ENCODE data around the gene IGSF5.
"Not testable (repeated sequence)": the region's sequence is repeated elsewhere in the genome, so short reads cannot be mapped to it uniquely, and the experiment has no call there.

The IGSF5 gene

DNA sequence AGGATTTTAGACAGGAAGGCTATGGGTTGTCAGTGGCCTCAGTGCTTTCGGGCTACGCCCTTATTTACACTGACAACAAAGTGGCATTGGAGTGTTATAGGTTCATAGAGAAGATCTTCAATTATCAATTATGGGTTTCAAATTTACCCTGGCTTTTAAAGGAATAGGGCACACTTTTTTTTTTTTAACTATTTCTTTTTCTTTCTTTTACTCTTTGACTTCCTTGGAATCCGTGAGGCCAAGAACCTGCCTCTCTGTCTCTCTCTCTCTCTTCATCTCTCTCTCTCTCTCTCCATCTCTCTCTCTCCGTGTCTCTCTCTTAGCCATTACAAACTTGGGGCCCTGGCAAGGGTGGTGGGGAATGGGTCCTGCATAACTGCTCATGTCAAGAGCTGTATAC, at the start of gene IGSF5:
Gene IGSF5, plus strand, starts transcription at position 301 of the 400 bp plus-strand sequence. CDS start 327 bp downstream, outside the sequence.
- not testable (repeated sequence) for H3K27me3 ChIP-seq (ENCODE audit: insufficient read depth, poor library complexity, severe bottlenecking); ATAC-seq (ENCODE audit: low read depth); H3K36me3 ChIP-seq (ENCODE audit: low read depth); H3K27ac ChIP-seq (ENCODE audit: poor library complexity, severe bottlenecking); H3K4me1 ChIP-seq (ENCODE audit: insufficient read depth, poor library complexity, severe bottlenecking); DNase-seq (ENCODE audit: low spot score); H3K4me3 ChIP-seq (ENCODE audit: severe bottlenecking); H3K9me3 ChIP-seq (ENCODE audit: severe bottlenecking)

DNA sequence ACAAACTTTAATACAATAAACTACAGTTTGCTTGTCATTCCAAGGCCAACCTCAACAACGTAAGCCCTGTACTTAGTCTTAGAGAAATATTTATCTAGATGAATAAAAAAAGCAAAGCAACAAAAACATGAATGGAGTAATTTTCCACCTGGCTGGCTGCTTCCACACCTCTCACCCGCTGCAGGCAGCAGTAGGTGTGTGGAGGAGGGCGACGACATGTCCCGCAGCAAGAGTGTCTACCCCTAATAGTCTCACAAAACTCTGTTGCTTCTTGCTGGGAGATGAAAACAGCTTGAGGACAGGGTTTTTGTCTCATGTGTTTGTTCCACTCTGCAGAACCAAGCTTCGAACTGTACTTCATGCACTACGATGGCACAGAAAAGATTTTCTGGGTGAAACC, 48.8 kb upstream of the IGSF5 start:
- DNase-seq (ENCODE audit: low spot score) (no peak), ATAC-seq (ENCODE audit: low read depth) (no peak)
- no peaks in the 10 kb centered on the region for H3K4me1 ChIP-seq (ENCODE audit: insufficient read depth, poor library complexity, severe bottlenecking)
- H3K9me3 ChIP-seq (ENCODE audit: severe bottlenecking), result no peaks in the 10 kb centered on the region
- H3K36me3 ChIP-seq (ENCODE audit: low read depth), result no peaks in the 10 kb centered on the region
- no peak overlapping the region for H3K4me3 ChIP-seq (ENCODE audit: severe bottlenecking)
- H3K27ac ChIP-seq (ENCODE audit: poor library complexity, severe bottlenecking), result no peak overlapping the region
- TF ChIP-seq, protein P1, sequence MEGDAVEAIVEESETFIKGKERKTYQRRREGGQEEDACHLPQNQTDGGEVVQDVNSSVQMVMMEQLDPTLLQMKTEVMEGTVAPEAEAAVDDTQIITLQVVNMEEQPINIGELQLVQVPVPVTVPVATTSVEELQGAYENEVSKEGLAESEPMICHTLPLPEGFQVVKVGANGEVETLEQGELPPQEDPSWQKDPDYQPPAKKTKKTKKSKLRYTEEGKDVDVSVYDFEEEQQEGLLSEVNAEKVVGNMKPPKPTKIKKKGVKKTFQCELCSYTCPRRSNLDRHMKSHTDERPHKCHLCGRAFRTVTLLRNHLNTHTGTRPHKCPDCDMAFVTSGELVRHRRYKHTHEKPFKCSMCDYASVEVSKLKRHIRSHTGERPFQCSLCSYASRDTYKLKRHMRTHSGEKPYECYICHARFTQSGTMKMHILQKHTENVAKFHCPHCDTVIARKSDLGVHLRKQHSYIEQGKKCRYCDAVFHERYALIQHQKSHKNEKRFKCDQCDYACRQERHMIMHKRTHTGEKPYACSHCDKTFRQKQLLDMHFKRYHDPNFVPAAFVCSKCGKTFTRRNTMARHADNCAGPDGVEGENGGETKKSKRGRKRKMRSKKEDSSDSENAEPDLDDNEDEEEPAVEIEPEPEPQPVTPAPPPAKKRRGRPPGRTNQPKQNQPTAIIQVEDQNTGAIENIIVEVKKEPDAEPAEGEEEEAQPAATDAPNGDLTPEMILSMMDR (IDR thresholded peaks at IDR 0.05; ENCODE audit: poor library complexity, severe bottlenecking), result no peak
- no peaks in the 10 kb centered on the region for H3K27me3 ChIP-seq (ENCODE audit: insufficient read depth, poor library complexity, severe bottlenecking)

- Histone ChIP-seq H3K4me1 (ENCODE audit: insufficient read depth, poor library complexity, severe bottlenecking) (no peaks in the 10 kb centered on the region), H3K27ac (ENCODE audit: poor library complexity, severe bottlenecking) (no peak overlapping the region), H3K4me3 (ENCODE audit: severe bottlenecking) (no peak overlapping the region), H3K9me3 (ENCODE audit: severe bottlenecking) (no peaks in the 10 kb centered on the region), H3K27me3 (ENCODE audit: insufficient read depth, poor library complexity, severe bottlenecking) (no peaks in the 10 kb centered on the region), H3K36me3 (ENCODE audit: low read depth) (no peaks in the 10 kb centered on the region)
- DNase-seq (ENCODE audit: low spot score) (no peak), ATAC-seq (ENCODE audit: low read depth) (no peak)
- TF ChIP-seq, protein P1 (IDR thresholded peaks at IDR 0.05; ENCODE audit: poor library complexity, severe bottlenecking), result no peak
These were observed 48.4 kb upstream of the IGSF5 start for GRCh38 chr21:39696618-39697017.

DNA sequence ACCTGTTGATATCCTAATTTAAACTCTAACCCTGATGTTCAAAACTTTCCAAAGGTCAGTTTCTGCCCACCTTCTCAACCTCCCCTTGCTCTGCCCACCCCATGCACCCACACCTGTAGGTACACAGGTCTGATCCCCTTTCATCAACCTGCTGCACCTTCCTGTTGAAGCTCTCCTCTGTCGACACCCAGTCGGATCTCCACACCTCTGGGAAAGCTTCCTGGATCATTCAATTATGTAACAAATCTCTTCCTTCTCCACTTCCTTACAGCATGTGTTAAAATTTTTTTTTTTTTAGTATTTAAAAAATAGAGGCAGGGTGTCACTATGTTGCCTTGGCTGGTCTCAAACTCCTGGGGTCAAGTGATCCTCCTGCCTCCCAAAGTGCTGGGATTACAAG, 44.7 kb upstream of the IGSF5 start:
- Histone ChIP-seq H3K4me3 (ENCODE audit: severe bottlenecking) (no peak overlapping the region), H3K4me1 (ENCODE audit: insufficient read depth, poor library complexity, severe bottlenecking) (no peaks in the 10 kb centered on the region), H3K27me3 (ENCODE audit: insufficient read depth, poor library complexity, severe bottlenecking) (no peaks in the 10 kb centered on the region), H3K27ac (ENCODE audit: poor library complexity, severe bottlenecking) (no peak overlapping the region), H3K9me3 (ENCODE audit: severe bottlenecking) (no peaks in the 10 kb centered on the region), H3K36me3 (ENCODE audit: low read depth) (no peaks in the 10 kb centered on the region)
- DNase-seq (ENCODE audit: low spot score) (no peak), ATAC-seq (ENCODE audit: low read depth) (no peak)
- TF ChIP-seq, protein P1 (IDR thresholded peaks at IDR 0.05; ENCODE audit: poor library complexity, severe bottlenecking), result no peak

DNA sequence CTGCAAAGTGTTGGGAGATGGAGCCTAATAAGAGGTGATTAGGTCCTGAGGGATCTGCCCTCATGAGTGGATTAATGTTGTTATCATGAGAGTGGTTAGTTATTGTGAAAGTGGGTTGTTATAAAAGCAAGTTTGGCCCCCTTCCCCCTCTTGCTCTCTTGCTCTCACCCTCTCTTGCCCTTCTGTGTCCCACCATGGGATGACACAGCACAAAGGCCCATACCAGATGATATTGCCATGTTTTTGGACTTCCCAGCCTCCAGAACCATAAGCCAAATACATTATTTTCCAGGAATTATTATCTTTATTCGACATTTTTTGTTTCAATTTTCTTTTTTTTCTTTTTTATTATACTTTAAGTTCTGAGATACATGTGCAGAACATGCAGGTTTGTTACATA, 41.4 kb upstream of the IGSF5 start:
- no peaks in the 10 kb centered on the region for H3K4me1 ChIP-seq (ENCODE audit: insufficient read depth, poor library complexity, severe bottlenecking)
- H3K9me3 ChIP-seq (ENCODE audit: severe bottlenecking), result no peaks in the 10 kb centered on the region
- DNase-seq (ENCODE audit: low spot score), result no peak
- TF ChIP-seq, protein P1 (IDR thresholded peaks at IDR 0.05; ENCODE audit: poor library complexity, severe bottlenecking), result no peak
- no peak overlapping the region for H3K27ac ChIP-seq (ENCODE audit: poor library complexity, severe bottlenecking)
- no peak overlapping the region for H3K4me3 ChIP-seq (ENCODE audit: severe bottlenecking)
- no peaks in the 10 kb centered on the region for H3K36me3 ChIP-seq (ENCODE audit: low read depth)
- H3K27me3 ChIP-seq (ENCODE audit: insufficient read depth, poor library complexity, severe bottlenecking), result no peaks in the 10 kb centered on the region
- ATAC-seq (ENCODE audit: low read depth), result no peak

Data from RWPE2 (cell line).